ENCODE results near the gene GRIK3.

Gene GRIK3

DNA sequence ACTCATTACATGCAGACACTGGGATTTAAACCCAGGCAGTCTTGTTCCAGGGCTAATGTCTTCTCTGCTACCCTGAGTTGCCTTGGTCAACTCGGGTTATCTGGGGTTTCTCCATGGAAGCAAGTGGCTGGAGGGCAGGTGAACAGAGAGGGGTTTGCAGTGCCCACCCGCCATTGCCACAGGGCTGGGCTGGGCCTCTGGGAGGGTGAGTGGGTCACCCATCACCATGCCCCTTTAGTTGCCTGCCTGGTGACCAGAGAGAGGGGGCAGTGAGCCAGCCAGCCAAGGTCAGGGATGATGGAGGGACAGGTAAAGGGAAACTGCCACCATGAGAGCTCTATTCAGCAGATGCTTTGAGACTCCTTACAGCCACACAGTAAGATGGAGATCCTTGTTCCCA is 53.2 kb downstream of the GRIK3 start:
- no peaks in the 10 kb centered on the region for H3K36me3 ChIP-seq (ENCODE audit: control insufficient read depth in 2 of 2, insufficient read depth in 1 of 2, low read length in 2 of 2)
- no peaks in the 10 kb centered on the region for H3K4me1 ChIP-seq (ENCODE audit: control insufficient read depth, insufficient read depth, low read length)
- TF ChIP-seq ZNF132 (tag by site-specific recombination; IDR thresholded peaks at IDR 0.05; ENCODE audit: borderline replicate concordance): no peak
- no peak for TF ChIP-seq ZNF580 (tag by site-specific recombination; IDR thresholded peaks at IDR 0.05)
- TF ChIP-seq ZBTB17 (tag by site-specific recombination; IDR thresholded peaks at IDR 0.05): no peak
- no peak for TF ChIP-seq ZSCAN30 (tag by site-specific recombination; IDR thresholded peaks at IDR 0.05)
- TF ChIP-seq AEBP2 (tag by site-specific recombination; IDR thresholded peaks at IDR 0.05; ENCODE audit: borderline replicate concordance): no peak
- no peak for TF ChIP-seq OVOL3 (tag by site-specific recombination; IDR thresholded peaks at IDR 0.05)
- no peak for TF ChIP-seq ZNF169 (tag by site-specific recombination; IDR thresholded peaks at IDR 0.05)
- TF ChIP-seq MYNN (tag by site-specific recombination; IDR thresholded peaks at IDR 0.05; ENCODE audit: borderline replicate concordance): no peak
- no peak for TF ChIP-seq ZNF76 (tag by site-specific recombination; IDR thresholded peaks at IDR 0.05; ENCODE audit: borderline replicate concordance, low read depth)
- TF ChIP-seq, protein P1, sequence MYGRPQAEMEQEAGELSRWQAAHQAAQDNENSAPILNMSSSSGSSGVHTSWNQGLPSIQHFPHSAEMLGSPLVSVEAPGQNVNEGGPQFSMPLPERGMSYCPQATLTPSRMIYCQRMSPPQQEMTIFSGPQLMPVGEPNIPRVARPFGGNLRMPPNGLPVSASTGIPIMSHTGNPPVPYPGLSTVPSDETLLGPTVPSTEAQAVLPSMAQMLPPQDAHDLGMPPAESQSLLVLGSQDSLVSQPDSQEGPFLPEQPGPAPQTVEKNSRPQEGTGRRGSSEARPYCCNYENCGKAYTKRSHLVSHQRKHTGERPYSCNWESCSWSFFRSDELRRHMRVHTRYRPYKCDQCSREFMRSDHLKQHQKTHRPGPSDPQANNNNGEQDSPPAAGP (tag by site-specific recombination; IDR thresholded peaks at IDR 0.05): no peak
- no peak for TF ChIP-seq SP2 (tag by site-specific recombination; IDR thresholded peaks at IDR 0.05)
- TF ChIP-seq, protein P2, sequence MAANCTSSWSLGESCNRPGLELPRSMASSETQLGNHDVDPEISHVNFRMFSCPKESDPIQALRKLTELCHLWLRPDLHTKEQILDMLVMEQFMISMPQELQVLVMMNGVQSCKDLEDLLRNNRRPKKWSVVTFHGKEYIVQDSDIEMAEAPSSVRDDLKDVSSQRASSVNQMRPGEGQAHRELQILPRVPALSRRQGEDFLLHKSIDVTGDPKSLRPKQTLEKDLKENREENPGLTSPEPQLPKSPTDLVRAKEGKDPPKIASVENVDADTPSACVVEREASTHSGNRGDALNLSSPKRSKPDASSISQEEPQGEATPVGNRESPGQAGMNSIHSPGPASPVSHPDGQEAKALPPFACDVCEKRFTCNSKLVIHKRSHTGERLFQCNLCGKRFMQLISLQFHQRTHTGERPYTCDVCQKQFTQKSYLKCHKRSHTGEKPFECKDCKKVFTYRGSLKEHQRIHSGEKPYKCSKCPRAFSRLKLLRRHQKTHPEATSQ (tag by site-specific recombination; IDR thresholded peaks at IDR 0.05): no peak
- TF ChIP-seq ZNF362 (tag by site-specific recombination; IDR thresholded peaks at IDR 0.05): no peak
- TF ChIP-seq ZNF416 (tag by site-specific recombination; IDR thresholded peaks at IDR 0.05): no peak
- ChIA-PET POLR2A (no interaction called here), CTCF (no interaction called here)
- no peak overlapping the region for H3K4me3 ChIP-seq (ENCODE audit: low read depth, low read length)
- no peak overlapping the region for H3K27ac ChIP-seq (ENCODE audit: extremely low read depth, low read depth, low read length)
- no peaks in the 10 kb centered on the region for H3K9me3 ChIP-seq (ENCODE audit: control insufficient read depth, insufficient read depth, low read depth, low read length)

DNA sequence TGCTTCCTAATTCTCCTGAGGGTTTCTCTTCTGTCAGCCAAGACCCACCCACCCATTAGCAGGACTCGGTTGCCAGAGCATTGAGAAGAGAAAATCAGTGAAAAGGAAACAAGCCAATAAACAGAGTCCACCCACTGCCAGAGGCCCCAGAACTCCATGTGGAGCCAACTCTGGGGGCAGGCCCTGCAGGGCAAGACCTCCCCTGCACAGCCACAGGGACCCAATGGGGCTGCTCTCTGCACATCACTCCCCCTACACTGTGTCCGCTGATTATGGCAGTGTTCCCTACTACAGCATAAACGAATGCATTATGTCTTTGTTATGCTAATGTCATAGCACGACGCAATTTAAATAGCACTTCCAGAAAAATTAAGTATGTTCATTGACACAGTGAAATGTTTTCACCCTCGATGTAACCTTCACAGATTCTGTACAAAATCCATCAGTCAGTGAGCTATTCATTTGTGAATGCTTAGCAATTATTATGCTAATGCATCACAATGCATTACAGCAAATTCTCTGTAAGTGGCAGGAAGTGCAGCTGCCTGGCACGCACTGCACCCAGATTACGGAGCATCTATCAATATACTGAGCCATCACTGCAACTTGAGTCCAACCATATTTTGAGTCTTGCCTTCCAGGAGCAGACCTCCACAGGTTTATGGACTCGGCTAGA is 56.4 kb downstream of the GRIK3 start:
- ChIA-PET CTCF (no interaction called here), POLR2A (no interaction called here)
- H3K36me3 ChIP-seq (ENCODE audit: control insufficient read depth in 2 of 2, insufficient read depth in 1 of 2, low read length in 2 of 2): no peaks in the 10 kb centered on the region
- no peaks in the 10 kb centered on the region for H3K4me1 ChIP-seq (ENCODE audit: control insufficient read depth, insufficient read depth, low read length)
- H3K27ac ChIP-seq (ENCODE audit: extremely low read depth, low read depth, low read length): no peak overlapping the region
- no peak overlapping the region for H3K4me3 ChIP-seq (ENCODE audit: low read depth, low read length)
- H3K9me3 ChIP-seq (ENCODE audit: control insufficient read depth, insufficient read depth, low read depth, low read length): no peaks in the 10 kb centered on the region
- TF ChIP-seq KLF1 (tag by site-specific recombination; IDR thresholded peaks at IDR 0.05) (no peak), ZNF776 (tag by site-specific recombination; IDR thresholded peaks at IDR 0.05; ENCODE audit: borderline replicate concordance) (no peak), BCL11B (tag by site-specific recombination; IDR thresholded peaks at IDR 0.05; ENCODE audit: low read depth) (no peak), ZNF280D (tag by site-specific recombination; IDR thresholded peaks at IDR 0.05) (no peak), ZSCAN4 (tag by site-specific recombination; IDR thresholded peaks at IDR 0.05) (no peak), ZNF335 (tag by site-specific recombination; conservative IDR thresholded peaks at IDR 0.05) (no peak)
- TF ChIP-seq, protein P3, sequence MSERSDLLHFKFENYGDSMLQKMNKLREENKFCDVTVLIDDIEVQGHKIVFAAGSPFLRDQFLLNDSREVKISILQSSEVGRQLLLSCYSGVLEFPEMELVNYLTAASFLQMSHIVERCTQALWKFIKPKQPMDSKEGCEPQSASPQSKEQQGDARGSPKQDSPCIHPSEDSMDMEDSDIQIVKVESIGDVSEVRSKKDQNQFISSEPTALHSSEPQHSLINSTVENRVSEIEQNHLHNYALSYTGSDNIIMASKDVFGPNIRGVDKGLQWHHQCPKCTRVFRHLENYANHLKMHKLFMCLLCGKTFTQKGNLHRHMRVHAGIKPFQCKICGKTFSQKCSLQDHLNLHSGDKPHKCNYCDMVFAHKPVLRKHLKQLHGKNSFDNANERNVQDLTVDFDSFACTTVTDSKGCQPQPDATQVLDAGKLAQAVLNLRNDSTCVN (tag by site-specific recombination; optimal IDR thresholded peaks at IDR 0.05): no peak
- TF ChIP-seq, protein P4, sequence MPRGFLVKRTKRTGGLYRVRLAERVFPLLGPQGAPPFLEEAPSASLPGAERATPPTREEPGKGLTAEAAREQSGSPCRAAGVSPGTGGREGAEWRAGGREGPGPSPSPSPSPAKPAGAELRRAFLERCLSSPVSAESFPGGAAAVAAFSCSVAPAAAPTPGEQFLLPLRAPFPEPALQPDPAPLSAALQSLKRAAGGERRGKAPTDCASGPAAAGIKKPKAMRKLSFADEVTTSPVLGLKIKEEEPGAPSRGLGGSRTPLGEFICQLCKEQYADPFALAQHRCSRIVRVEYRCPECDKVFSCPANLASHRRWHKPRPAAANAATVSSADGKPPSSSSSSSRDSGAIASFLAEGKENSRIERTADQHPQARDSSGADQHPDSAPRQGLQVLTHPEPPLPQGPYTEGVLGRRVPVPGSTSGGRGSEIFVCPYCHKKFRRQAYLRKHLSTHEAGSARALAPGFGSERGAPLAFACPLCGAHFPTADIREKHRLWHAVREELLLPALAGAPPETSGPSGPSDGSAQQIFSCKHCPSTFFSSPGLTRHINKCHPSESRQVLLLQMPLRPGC (tag by site-specific recombination; IDR thresholded peaks at IDR 0.05): no peak
